Gastroesophageal sphincter (tissue), 4 donors: ENCODE measurements around the gene SLC36A1. TPM values are rescaled to one million over a fixed set of nuclear protein-coding genes. Genes with fewer than 3 reads are reported as not detected.

Experiments used
- ATAC-seq: fragments of 150-250 bp; one replicate; pipeline ENCODE4 v1.9.1; 2016; ENCODE audit warnings: mild to moderate bottlenecking, moderate library complexity
- H3K27ac ChIP-seq, 4 donors: fragments of 200-600 bp; sonication (generic) in 3 of 4; 1 replicate in 3 of 4; 2 replicates in 1 of 4; pipeline ENCODE4 v1.5.1; 2016 to 2019
- H3K27me3 ChIP-seq: fragments of 200-600 bp; sonication (generic); one replicate; pipeline ENCODE4 v1.5.1; 2019
- H3K36me3 ChIP-seq, 2 donors: fragments of 200-600 bp; sonication (generic); one replicate each; pipeline ENCODE4 v1.5.1; 2019; ENCODE audit warnings: control low read depth in 1 of 2
- H3K4me1 ChIP-seq, 3 donors: fragments of 200-600 bp; sonication (generic); 1 replicate in 2 of 3; 2 replicates in 1 of 3; pipeline ENCODE4 v1.5.1; 2016 to 2019; ENCODE audit warnings: control low read depth in 2 of 3
- H3K4me3 ChIP-seq, 2 donors: fragments of 200-600 bp; sonication (generic); one replicate each; pipeline ENCODE4 v1.5.1; 2019; ENCODE audit warnings: mild to moderate bottlenecking in 1 of 2, moderate library complexity in 1 of 2
- H3K9me3 ChIP-seq, 3 donors: fragments of 200-600 bp; sonication (generic); one replicate each; pipeline ENCODE4 v1.5.1; 2017 to 2019; ENCODE audit warnings: control low read depth in 2 of 3
- EP300 ChIP-seq: sonication (generic); formaldehyde crosslinking; IDR thresholded peaks from one replicate; pipeline ENCODE4 v1.6.1; 2017; ENCODE audit warnings: antibody characterized with exemption, mild to moderate bottlenecking
- POLR2A ChIP-seq, 2 donors: fragments of 450-650 bp; IDR thresholded peaks; one replicate each; pipeline ENCODE4 v1.6.1; 2017; ENCODE audit warnings: antibody characterized with exemption in 2 of 2, mild to moderate bottlenecking in 2 of 2, moderate library complexity in 1 of 2
- POLR2AphosphoS5 ChIP-seq: sonication (generic); formaldehyde crosslinking; IDR thresholded peaks from one replicate; pipeline ENCODE4 v1.6.1; 2017; ENCODE audit warnings: antibody characterized with exemption
- WGBS, 2 donors: methylation state at CpG; one replicate each; pipeline ENCODE4 v1.1.5; 2018; ENCODE audit warnings: low coverage in 1 of 2; 5-methylcytosine and 5-hydroxymethylcytosine counted together
- small RNA-seq, 4 donors: library from RNA; depleted of rRNA; stranded (forward); fragments of <200 nt; gene quantifications; one replicate each; pipeline ENCODE3, GENCODE V24; 2016
- total RNA-seq, 4 donors: library from RNA; depleted of rRNA; stranded (reverse); fragments of >200 nt; gene quantifications; one replicate each; pipeline ENCODE4 v1.1.0, GENCODE V29; 2016
- TF ChIP-seq, protein P1 (sequence below), 4 experiments: fragments of 200-600 bp in 2 of 4; fragments of 450-650 bp in 2 of 4; sonication (generic) in 1 of 4; IDR thresholded peaks; one replicate each; pipeline ENCODE4 v1.5.1; 2017 to 2019; ENCODE audit warnings: antibody characterized with exemption in 4 of 4, mild to moderate bottlenecking in 2 of 4, moderate library complexity in 2 of 4

Gene SLC36A1
- total RNA-seq, 4 donors from 2014 or later: 7.0 to 14.0 (median 8.5) TPM

DNA sequence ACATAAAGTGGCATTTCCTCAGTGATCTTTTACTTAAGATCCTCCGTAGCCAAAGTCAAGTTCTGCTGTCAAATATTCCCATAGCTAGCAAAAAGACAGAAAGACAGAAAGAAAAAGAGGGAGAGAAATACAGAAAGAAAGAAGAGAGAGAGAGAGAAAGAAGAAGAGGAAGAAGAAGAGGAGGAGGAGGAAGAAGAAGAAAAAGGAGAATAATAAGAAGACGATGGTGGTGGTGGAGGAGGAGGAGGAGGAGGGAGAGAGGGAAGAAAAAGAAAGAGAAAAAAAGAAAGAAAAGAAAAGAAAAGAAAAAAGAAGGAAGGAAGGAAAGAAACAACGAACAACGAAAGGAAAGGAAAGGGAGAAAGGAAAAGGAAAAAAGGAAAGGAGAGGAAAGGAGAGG is 89.6 kb downstream of the SLC36A1 start:
- Histone ChIP-seq H3K4me3 (no peak overlapping the region), H3K9me3 (no peaks in the 10 kb centered on the region), H3K4me1 (no peaks in the 10 kb centered on the region), H3K27me3 (no peaks in the 10 kb centered on the region), H3K27ac (no peak overlapping the region), H3K36me3 (no peaks in the 10 kb centered on the region)
- ATAC-seq: no peak
- no peak for TF ChIP-seq POLR2AphosphoS5
- no peak for TF ChIP-seq POLR2A (IDR thresholded peaks at IDR 0.05)
- TF ChIP-seq, protein P1, sequence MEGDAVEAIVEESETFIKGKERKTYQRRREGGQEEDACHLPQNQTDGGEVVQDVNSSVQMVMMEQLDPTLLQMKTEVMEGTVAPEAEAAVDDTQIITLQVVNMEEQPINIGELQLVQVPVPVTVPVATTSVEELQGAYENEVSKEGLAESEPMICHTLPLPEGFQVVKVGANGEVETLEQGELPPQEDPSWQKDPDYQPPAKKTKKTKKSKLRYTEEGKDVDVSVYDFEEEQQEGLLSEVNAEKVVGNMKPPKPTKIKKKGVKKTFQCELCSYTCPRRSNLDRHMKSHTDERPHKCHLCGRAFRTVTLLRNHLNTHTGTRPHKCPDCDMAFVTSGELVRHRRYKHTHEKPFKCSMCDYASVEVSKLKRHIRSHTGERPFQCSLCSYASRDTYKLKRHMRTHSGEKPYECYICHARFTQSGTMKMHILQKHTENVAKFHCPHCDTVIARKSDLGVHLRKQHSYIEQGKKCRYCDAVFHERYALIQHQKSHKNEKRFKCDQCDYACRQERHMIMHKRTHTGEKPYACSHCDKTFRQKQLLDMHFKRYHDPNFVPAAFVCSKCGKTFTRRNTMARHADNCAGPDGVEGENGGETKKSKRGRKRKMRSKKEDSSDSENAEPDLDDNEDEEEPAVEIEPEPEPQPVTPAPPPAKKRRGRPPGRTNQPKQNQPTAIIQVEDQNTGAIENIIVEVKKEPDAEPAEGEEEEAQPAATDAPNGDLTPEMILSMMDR (IDR thresholded peaks at IDR 0.05): no peak
- TF ChIP-seq EP300: no peak
- 75 to 79% methylated on average over 3 to 4 of the region's 4 CpGs for WGBS, 2 donors

DNA sequence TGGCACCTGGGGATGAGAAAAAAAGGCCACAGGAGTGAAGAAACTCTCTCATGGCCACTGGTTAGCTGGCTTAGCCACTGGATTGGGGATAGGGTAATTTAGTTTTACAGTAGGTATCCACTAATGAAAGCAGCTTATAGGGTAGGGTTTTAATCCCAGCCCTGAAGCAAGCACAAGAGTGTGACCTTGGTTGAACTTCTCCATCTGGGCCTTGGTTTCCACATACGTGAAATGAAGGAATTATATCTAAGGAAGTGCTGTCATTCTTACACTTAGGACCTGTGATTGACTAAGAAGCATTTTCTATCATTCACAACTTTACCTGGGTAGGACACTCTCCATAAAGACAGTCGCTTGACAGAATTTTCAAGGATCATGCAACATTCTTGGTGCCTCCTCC is 94.2 kb downstream of the SLC36A1 start:
- no peaks in the 10 kb centered on the region for H3K4me1 ChIP-seq
- ATAC-seq: no peak
- H3K27me3 ChIP-seq: no peaks in the 10 kb centered on the region
- TF ChIP-seq, protein P1 (IDR thresholded peaks at IDR 0.05): no peak
- TF ChIP-seq POLR2AphosphoS5: no peak
- no peak for TF ChIP-seq POLR2A (IDR thresholded peaks at IDR 0.05)
- TF ChIP-seq EP300: no peak
- no peak overlapping the region for H3K27ac ChIP-seq
- H3K9me3 ChIP-seq: no peaks in the 10 kb centered on the region
- 86 to 89% methylated on average over 2 of the region's 2 CpGs for WGBS, 2 donors
- H3K4me3 ChIP-seq: no peak overlapping the region
- H3K36me3 ChIP-seq: no peaks in the 10 kb centered on the region

Small RNA genes lying within 50 kb of the gene (small RNA-seq; reads per million reads assigned to genes)
- gene MIR6499 (0 reads per million in 4 donors), gene RNA5SP197 (0 reads per million in 4 donors)

Other genes with a start within 250 kb of the SLC36A1 start
- 100 to 1,000 TPM; 204 to 317 (median 256) TPM for gene CCDC69, start 223.5 kb upstream of the SLC36A1 start, total RNA-seq
- gene GM2A, start 194.4 kb upstream of the SLC36A1 start, total RNA-seq: 10 to 100 TPM; 23.3 to 37.2 (median 29.1) TPM
- gene SLC36A3, start 143.8 kb upstream of the SLC36A1 start, total RNA-seq: not detected
- not detected for gene SLC36A2, start 100.0 kb upstream of the SLC36A1 start, total RNA-seq
- gene FAT2, start 143.7 kb downstream of the SLC36A1 start, total RNA-seq: 1 to 10 TPM in 1 of 4 donors, under 1 TPM in 2, not detected in 1; 0.13 to 5.6 (median 0.62) TPM
- gene SPARC, start 239.3 kb downstream of the SLC36A1 start, total RNA-seq: 100 to 1,000 TPM; 194 to 521 (median 352) TPM